KG1 (cell line): ENCODE data around the gene RNASET2.

Experiments
- DNase-seq: peaks from one replicate; lab custom pipeline; 2025; lab: John Stamatoyannopoulos, UW

RNASET2 gene

GRCh38 chr6:166947251-166947650, 9.1 kb downstream of the RNASET2 start:
- DNase-seq = no peak

DNA sequence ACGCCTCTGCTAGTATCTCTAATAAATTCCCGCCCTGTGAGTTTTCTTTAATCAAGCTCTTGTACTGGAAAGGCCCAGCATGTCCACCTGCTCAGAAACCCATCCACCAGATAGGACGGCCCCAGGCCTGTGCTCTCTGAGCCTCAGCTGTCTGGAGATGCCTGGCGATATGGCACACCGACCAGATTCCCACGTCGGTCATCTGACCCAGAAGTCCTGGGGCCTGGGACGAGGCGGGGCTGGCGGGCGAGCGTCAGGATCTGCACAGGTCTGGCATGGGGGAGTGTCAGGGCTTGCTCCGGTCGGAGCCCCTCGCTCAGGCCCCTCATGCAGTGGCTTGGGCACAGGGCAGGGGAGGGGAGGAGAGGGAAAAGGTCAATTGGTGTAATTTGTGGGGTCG, 10.2 kb downstream of the RNASET2 start:
- DNase-seq = no peak

DNA sequence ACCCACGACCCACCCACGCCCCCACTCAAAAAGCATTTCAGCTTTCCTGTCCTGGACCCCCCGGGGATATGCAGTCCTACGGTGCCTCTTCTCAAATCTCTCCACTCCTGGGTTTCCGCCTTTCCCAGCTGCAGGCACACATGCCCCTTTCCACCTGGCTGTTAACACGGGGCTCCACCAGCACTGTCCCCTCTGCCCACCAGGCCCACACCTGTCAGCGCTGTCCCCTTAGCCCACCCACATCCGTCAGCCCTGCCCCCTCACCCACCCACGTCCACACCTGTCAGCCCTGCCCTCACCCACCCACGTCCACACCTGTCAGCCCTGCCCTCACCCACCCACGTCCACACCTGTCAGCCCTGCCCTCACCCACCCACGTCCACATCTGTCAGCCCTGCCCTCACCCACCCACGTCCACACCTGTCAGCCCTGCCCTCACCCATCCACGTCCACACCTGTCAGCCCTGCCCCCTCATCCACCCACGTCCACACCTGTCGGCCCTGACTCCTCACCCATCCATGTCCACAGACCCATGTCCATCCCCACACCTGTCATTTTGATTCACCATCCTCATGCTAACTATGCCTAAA, 11.6 kb downstream of the RNASET2 start:
- DNase-seq = no peak

DNA sequence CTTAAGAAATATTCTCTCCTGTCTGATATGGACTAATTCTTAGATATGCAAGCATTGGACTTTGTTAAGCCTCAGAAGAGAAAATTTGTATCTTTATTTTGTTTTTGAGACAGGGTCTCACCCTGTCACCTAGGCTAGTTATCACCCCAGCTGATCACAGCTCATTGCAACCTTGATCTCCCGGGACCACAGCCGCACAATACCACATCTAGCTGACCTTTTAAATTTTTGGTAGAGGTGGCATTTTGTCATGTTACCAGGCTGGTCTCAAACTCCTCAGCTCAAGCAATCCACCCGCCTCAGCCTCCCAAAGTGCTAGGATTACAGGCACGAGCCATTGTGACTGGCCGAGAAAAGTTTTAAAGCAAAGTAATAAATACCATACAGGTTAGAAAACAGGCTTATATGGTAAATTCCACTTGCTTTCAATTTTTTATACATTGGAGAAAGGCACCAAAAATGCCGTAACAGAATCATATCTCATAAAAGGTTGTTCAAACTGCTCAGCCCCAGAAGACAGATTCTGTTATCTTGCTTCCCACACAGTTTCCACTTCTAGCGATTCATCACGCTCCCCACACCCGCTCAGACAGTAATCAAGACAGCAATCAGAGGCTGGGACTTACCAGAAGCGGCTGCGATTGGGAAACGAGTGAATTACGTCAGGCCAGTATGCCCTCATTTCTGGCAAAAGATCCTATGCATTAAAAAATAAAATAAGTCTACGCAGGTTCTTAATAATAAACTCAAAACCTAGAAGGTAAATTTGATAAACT, 13.8 kb downstream of the RNASET2 start:
- no peak for DNase-seq

- DNase-seq = no peak
Observed at GRCh38 chr6:166940643-166941068, 15.7 kb downstream of the RNASET2 start.

DNA sequence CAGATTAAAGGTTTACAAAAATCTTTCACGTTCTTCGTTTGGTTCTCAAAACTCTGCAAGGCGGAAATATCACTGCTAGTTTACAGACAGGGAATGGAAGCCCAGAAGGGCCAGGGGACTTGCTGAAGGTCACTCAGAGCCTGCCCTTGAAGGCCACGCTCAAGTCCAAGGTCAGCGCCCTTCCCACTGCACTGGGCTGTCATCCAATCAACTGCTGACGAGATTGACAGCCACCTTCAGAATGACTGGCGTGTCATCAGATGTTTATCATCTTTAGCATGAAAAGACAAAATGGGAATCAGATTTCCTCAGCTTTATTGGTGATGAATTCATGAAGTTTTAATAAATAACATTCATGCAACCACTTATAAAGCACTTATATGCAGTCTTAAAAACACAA, 16.5 kb downstream of the RNASET2 start:
- DNase-seq = no peak

DNA sequence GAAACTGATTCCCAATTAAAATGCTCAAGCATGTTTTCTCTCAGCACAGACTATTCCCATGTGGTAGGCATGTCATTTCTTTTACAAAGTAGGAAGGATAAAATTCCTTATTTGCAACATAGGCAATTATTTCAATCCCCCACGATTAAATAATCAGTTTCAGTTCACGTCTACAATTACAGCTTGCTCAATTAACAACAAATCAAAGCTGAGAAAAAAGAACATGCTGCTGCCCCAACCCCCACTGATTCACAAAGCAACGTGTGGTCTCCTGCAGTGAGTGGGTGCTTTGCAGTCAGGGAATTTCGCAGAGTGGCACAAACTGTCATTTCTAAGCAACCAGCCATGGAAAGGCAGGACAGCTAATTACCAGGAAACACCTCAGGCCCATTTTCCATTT, 17.0 kb downstream of the RNASET2 start:
- DNase-seq = no peak

GRCh38 chr6:166938704-166939103, 17.6 kb downstream of the RNASET2 start:
- DNase-seq = no peak

GRCh38 chr6:166938150-166938549, 18.2 kb downstream of the RNASET2 start:
- no peak for DNase-seq

DNA sequence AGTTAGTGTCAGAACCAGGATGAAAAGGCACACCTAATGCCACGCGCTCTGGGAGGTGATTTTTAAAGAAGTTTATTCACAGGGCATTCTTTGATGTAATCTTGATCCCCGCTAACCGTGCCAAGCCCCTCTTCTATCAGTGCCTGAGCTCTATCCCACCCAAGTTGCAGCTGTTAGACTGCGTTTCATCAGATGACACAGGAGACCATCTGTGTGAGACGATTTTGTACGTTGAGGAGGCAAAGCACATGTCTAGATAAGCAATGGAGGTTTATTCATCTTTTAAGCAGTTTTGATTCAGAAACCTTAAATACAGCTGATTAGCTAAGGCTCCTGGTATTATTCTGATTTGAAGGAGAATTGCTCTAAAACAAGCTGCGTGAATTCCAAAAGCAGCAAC, 18.6 kb downstream of the RNASET2 start:
- DNase-seq = no peak

DNA sequence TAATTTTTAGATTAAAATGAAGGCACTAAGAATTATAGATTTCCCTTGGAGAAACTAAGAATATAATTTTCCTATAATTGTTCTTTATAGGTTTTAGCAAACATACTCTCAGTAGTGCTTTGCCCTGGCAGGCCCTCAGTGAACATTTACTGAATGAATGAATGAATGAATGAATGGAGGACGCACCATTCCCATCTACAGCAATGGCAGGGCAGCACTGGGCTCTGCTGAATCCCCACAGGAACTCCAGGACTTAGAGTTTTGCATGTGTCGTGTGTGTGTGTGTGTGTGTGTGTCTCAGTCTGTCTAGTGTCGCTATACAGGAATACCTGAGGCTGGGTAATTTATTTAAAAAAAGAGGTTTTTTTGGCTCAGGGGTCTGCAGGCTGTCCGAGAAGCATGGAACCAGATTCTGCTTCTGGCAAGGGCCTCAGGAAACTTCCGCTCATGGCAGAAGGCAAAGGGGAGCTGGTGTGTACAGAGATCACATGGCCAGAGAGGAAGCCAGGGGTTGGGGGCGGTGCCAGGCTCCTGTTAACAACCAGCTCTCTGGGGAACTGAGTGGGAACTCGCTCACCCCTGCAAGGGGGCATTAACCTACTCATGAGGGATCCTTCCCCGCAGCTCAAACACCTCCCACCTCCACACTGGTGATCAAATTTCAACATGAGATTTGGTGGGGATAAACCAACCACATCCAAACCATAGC, 20.1 kb downstream of the RNASET2 start:
- no peak for DNase-seq

DNA sequence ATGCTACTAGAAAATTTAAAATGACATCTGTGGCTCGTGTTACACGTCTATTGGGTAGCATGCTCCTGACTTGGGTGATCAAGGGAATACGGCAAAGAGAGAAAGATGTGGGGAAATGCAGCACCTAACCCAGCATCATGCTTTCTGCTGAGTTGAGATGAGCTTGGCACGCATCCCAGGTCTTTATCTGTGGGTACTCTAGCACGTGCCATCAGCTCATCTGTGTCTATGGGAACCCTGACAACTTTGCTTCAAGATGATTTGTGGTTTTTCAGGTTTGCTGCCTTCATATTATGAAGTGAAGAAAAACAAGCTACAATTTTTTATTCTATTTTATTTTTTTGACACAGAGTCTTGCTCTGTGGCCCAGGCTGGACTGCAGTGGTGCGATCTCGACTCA, 21.0 kb downstream of the RNASET2 start:
- DNase-seq = no peak

- no peak for DNase-seq
Observed at GRCh38 chr6:166934174-166934573, 22.2 kb downstream of the RNASET2 start.

- DNase-seq = no peak
Observed at GRCh38 chr6:166933396-166933795, 23.0 kb downstream of the RNASET2 start.

DNA sequence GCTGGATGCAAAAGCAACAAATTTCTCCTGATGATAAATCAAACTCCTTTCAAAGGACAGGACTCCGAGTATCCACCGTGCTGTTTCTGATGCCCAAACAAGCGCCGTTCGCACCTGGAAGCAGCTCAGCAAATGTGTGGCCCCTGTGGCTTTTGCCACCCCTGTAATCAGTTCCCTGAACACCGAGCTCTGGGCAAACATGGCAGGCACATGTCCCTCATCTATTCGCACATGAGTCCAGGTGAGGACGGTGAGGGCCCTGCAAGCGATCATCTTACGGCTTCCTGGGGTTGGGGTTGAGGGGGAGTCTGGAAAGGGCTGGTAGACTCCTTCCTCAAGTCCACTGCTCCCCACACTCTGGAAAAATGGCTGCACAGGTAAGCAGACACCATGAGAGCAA, 23.7 kb downstream of the RNASET2 start:
- DNase-seq = no peak

- DNase-seq = no peak
Observed at GRCh38 chr6:166932116-166932515, 24.2 kb downstream of the RNASET2 start.

DNA sequence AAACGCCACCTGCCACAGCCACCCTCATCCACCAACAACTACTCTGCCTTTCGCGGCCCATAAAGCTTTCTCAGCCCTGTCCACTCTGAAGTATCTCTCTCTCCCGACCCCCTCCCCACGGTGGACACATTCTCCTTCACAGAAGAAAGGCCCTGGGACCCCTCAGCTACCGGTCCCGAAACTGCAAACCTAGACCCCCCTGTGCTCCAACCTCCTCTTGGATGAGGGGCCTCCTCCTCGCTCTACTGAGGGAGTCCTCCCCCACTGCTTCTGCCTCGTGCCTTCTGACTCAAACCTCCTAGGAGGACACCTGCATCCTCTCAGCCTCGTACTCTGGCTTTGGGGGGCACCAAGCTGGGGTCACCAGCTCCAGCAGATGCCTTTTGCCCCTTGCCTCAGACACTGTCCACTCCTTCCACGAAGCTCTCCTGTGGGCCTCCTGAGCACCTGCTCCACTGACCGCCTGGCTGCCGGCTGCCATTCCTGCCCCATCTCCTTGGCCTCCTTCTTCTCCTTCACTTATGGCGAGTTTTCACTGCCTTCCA, 24.9 kb downstream of the RNASET2 start:
- no peak for DNase-seq

GRCh38 chr6:166930354-166930891, 25.9 kb downstream of the RNASET2 start:
- DNase-seq = no peak

- DNase-seq = no peak
Observed at GRCh38 chr6:166929542-166930189, 26.7 kb downstream of the RNASET2 start.

DNA sequence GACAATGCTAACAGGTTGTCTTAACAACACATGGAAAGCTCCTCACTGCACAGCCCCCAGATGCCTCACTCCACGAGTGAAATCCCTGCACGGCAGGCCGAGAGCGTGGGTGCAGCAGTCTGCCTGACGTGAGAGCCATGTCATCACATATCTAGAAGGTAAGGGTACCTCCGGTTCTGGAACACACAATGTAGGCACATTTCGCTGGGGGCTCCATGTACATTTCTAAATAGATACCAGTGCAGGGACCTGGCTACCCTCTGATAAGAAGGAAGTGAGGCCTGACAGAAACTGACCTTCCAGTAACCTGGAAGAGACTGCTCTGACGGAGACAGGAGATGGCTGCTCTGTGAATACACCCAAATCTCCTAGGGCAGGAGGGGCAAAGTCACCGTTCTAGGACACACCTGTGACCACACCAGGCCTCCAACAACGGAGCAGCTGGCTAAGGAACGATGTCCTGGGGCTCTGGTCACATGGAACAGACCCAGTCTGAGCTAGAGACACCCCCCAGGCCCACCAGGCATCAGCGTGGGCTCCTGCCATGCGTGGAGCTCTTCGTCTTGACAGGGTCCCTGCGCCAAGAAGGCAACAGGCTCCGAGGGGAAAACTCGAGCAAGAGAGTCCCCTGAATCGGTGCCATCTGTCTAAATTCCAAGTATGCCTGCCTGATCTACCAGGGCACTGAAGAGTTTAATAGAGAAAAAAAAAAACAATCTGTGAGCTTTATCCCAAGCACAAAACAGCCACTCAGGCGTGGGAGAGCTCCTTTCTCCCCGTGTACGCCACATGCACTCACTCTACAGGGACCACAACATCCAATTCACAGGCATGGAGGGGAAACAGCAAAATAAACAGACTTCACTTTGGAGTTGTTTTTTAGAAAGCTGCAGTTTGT, 27.5 kb downstream of the RNASET2 start:
- DNase-seq = no peak
